IPS DF 6.9 (cell line): ENCODE measurements around the gene DNAH14.
"Not testable (repeated sequence)": the region's sequence is repeated elsewhere in the genome, so short reads cannot be mapped to it uniquely, and the experiment has no call there.

Source experiments
- DNase-seq: peaks from one replicate; pipeline ENCODE4 v3.0.0-alpha.2; 2013; ENCODE audit warnings: low read depth, low spot score
- H3K27ac ChIP-seq: one replicate; pipeline ENCODE4 v1.5.1; 2013; ENCODE audit warnings: low read length, control low read depth
- H3K27me3 ChIP-seq: 2 replicates; pipeline ENCODE4 v1.6.1; 2013; ENCODE audit warnings: mild to moderate bottlenecking, low read length; ENCODE audit not compliant: control insufficient read depth, insufficient read depth
- H3K36me3 ChIP-seq: 2 replicates; pipeline ENCODE4 v1.6.1; 2013; ENCODE audit warnings: low read length; ENCODE audit not compliant: control insufficient read depth, insufficient read depth
- H3K4me1 ChIP-seq: 2 replicates; pipeline ENCODE4 v1.6.1; 2013; ENCODE audit warnings: low read length; ENCODE audit not compliant: control insufficient read depth, insufficient read depth
- H3K4me3 ChIP-seq: 2 replicates; pipeline ENCODE4 v1.5.1; 2013; ENCODE audit warnings: mild to moderate bottlenecking, low read length
- H3K9me3 ChIP-seq: 2 replicates; pipeline ENCODE4 v1.6.1; 2013; ENCODE audit warnings: low read length, inconsistent platforms; ENCODE audit not compliant: control insufficient read depth, insufficient read depth
- WGBS: extraction: QIAGEN DNeasy Blood & Tissue Kit; methylation state at CpG from one replicate; pipeline ENCODE4 v1.1.7; 2013; ENCODE audit warnings: mixed read lengths, missing lambda C conversion rate; ENCODE audit not compliant: insufficient read length, insufficient coverage; 5-methylcytosine and 5-hydroxymethylcytosine counted together

Gene DNAH14

DNA sequence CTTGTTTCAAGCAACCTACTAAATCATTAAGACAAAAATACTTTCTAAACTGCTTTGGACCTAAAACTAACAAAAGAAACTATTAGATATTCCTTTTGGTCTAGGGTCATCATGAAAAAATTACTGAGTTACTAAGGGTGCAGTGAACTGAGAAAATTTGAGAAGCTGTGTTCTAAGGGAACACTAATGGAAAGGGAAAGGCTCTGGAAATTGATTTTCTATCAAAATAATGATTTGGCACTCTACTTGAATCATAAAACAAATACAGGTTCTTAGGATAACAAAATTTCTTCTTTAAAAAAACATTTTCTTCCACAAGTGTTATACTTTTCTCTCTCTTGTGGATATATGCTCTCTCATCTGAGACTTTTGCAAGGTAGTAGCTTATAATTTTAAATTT is 213.5 kb downstream of the DNAH14 start:
- Histone ChIP-seq H3K27me3 (no peaks in the 10 kb centered on the region), H3K9me3 (no peaks in the 10 kb centered on the region), H3K27ac (no peak overlapping the region), H3K4me1 (no peaks in the 10 kb centered on the region), H3K4me3 (no peak overlapping the region), H3K36me3 (no peaks in the 10 kb centered on the region)
- DNase-seq, result no peak

DNA sequence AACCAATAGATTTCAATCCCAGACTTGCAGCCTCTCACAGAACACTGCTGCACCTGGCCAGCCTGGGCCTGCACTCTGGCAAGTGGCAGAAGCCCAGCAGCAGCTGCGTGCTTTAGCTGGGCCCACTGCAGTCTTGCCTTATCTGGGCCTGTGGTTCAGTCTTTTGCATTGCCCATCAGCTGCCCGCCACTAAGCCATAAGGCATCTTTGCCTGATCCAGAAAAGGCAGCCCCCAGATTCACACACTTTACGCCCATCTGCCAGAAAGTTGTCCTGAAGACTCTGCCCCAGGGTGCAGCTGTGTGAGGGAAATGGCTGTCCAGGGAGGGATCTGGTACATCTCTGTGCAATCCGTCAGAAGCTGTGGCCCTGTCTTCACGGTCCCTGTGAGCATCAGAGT is 217.0 kb downstream of the DNAH14 start:
- H3K4me3 ChIP-seq, result no peak overlapping the region
- no peaks in the 10 kb centered on the region for H3K4me1 ChIP-seq
- DNase-seq, result no peak
- H3K27ac ChIP-seq, result no peak overlapping the region
- H3K36me3 ChIP-seq, result no peaks in the 10 kb centered on the region
- WGBS, result no CpG with 5 or more reads among the region's 5 CpGs
- H3K9me3 ChIP-seq, result no peaks in the 10 kb centered on the region
- no peaks in the 10 kb centered on the region for H3K27me3 ChIP-seq

DNA sequence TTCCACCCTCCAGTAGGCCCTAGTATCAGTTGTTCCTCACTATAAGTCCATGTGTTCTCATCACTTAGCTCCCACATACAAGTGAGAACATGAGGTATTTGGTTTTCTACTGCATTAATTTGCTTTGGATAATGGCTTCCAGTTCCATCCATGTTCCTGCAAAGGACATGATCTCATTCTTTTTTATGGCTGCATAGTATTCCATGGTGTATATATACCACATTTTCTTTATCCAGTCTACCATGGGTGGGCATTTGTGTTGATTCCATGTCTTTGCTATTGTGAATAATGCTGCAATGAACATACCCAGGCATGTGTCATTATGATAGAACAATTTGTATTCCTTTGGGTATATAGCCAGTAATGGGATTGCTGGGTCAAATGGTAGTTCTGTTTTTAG is 218.3 kb downstream of the DNAH14 start:
- not testable (repeated sequence) for DNase-seq, H3K27me3 ChIP-seq, H3K4me3 ChIP-seq, H3K9me3 ChIP-seq, H3K36me3 ChIP-seq, H3K4me1 ChIP-seq, H3K27ac ChIP-seq

DNA sequence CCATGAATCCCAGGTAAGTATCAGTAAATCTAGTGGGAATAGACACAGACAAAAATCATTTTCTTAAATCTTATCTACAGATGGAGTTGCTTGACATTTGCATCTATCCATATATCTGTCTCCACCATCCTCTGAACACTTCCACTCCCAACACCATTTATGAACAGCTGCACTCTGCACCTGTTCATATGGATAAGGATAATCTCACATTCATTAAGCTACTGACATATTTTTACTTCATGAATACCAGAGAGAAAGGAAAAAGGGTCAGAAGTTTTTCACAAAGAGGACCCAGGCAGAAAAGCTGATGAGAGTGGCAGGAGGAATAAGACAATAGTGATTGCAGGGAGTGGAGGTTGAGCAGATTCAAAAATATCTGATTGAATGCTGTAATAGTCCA is 222.6 kb downstream of the DNAH14 start:
- Histone ChIP-seq H3K27ac (no peak overlapping the region), H3K36me3 (no peaks in the 10 kb centered on the region), H3K9me3 (no peaks in the 10 kb centered on the region), H3K4me3 (no peak overlapping the region), H3K27me3 (no peaks in the 10 kb centered on the region), H3K4me1 (no peaks in the 10 kb centered on the region)
- DNase-seq, result no peak

DNA sequence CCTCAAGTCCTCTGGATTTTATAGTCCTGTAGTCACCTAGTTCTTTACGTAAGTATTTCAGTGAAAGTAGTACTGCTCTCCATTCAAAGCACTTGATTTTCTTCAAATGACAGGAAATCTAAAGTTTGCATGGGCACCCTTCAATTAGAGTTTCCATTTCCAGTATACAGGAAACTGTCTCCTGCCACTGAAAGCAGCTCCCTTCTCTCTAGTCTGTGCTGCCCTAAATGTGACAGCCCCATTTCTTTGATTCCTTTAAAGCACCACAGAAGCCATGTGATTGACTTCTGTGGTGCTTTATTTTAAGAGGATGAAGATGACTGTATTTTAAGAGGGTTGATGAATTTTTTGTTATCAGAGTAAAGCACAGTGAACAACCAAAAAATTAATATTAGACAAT is 226.1 kb downstream of the DNAH14 start:
- no peak for DNase-seq
- Histone ChIP-seq H3K36me3 (no peaks in the 10 kb centered on the region), H3K4me3 (no peak overlapping the region), H3K9me3 (no peaks in the 10 kb centered on the region), H3K27ac (no peak overlapping the region), H3K4me1 (no peaks in the 10 kb centered on the region), H3K27me3 (no peaks in the 10 kb centered on the region)
- no CpG with 5 or more reads among the region's 1 CpG for WGBS

DNA sequence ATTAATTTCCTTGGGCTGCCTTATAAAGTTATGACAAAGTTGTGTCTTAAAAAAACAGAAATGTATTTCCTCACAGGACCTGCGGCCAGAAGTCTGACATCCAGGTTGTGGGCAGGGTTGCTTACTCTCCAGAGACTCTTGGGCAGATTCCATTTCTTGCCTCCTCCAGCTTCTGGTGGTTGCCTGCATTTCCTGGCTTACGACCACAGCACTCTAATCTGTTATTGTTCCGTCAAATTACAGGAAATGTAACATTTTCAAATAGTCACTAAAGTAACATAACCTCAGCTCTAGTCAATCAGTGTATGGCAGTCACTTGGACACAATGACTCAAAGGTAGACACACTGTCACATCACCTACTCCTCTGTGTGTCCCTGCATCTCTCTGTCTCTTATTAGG is 226.8 kb downstream of the DNAH14 start:
- H3K4me1 ChIP-seq, result no peaks in the 10 kb centered on the region
- H3K36me3 ChIP-seq, result no peaks in the 10 kb centered on the region
- no peaks in the 10 kb centered on the region for H3K27me3 ChIP-seq
- no peak overlapping the region for H3K27ac ChIP-seq
- WGBS, result no CpG with 5 or more reads among the region's 3 CpGs
- H3K9me3 ChIP-seq, result no peaks in the 10 kb centered on the region
- DNase-seq, result no peak
- H3K4me3 ChIP-seq, result no peak overlapping the region

DNA sequence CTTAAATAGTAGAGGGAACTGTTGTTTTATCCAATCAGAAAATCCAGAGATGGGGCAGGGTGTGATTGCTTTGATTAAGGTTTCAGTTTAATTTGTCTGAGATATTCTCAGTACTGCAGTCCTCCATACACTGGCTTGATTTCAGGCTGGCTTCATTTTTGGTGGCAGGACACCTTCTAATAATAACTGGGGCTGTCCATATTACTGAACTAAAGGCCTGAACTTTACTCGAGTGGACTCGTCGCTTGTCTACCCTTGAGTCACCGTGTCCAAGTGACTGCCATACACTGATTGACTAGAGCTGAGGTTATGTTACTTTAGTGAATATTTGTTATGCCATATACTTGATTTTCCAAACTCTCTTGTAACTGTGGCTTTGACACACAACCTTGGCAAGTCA is 228.8 kb downstream of the DNAH14 start:
- H3K27me3 ChIP-seq, result no peaks in the 10 kb centered on the region
- no peaks in the 10 kb centered on the region for H3K4me1 ChIP-seq
- H3K4me3 ChIP-seq, result no peak overlapping the region
- no peaks in the 10 kb centered on the region for H3K36me3 ChIP-seq
- no peaks in the 10 kb centered on the region for H3K9me3 ChIP-seq
- H3K27ac ChIP-seq, result no peak overlapping the region
- DNase-seq, result no peak
- WGBS, result no CpG with 5 or more reads among the region's 4 CpGs

DNA sequence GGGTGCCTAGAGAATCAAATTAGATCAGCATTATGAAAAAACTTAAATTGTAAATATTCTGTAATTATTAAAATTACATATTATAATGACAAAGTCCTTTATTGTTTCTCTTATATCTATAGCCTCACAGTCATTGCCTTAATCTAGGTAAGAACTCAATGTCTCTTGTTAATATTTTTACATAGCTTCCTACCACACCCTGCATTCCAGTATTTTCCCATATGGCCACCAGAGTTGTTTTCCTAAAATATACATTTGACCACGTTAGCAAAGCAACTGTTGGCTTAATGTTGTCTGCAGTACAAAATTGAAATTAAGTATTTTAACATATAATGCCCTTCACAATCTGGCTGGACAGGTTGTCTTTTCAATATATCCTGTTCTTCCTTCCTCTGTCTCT is 230.3 kb downstream of the DNAH14 start:
- no CpG with 5 or more reads among the region's 1 CpG for WGBS
- Histone ChIP-seq H3K4me3 (no peak overlapping the region), H3K36me3 (no peaks in the 10 kb centered on the region), H3K27me3 (no peaks in the 10 kb centered on the region), H3K4me1 (no peaks in the 10 kb centered on the region), H3K27ac (no peak overlapping the region), H3K9me3 (no peaks in the 10 kb centered on the region)
- no peak for DNase-seq

DNA sequence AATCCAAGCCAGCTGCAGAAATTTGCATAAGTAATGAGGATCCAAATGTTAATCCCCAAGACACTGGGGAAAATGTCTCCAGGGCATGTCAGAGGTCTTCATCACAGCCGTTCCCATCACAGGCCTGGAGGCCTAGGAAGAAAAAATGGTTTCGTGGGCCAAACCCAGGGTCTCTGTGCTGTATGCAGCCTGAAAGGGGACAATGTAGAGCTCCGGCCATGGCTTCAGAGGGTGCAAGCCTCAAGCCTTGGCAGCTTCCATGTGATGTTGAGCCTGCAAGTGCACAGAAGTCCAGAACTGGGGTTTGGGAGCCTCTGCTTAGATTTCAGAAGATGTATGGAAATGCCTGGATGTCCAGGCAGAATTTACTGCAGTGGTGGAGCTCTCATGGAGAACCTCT is 247.9 kb downstream of the DNAH14 start:
- H3K4me1 ChIP-seq, H3K27me3 ChIP-seq, H3K9me3 ChIP-seq, H3K27ac ChIP-seq, H3K36me3 ChIP-seq, DNase-seq, H3K4me3 ChIP-seq: not testable (repeated sequence)
- no CpG with 5 or more reads among the region's 3 CpGs for WGBS

DNA sequence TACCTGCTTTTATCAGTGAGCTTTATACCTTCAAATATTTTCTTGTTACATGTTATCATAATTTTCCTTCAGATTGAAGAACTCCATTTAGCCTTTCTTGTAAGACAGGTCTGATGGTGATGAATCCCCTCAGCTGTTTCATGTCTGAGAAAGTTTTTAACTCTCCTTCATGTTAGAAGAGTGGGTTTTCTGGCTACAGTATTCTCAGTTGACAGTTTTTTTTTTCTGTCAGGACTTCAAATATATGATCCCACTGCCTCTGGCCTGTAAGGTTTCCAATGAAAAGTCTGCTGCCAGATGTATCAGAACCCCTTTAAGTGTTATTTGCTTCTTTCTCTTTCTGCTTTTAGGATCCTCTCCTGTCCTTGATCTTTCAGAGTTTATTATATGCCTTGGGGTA is 250.2 kb downstream of the DNAH14 start:
- H3K4me3 ChIP-seq, result no peak overlapping the region

DNA sequence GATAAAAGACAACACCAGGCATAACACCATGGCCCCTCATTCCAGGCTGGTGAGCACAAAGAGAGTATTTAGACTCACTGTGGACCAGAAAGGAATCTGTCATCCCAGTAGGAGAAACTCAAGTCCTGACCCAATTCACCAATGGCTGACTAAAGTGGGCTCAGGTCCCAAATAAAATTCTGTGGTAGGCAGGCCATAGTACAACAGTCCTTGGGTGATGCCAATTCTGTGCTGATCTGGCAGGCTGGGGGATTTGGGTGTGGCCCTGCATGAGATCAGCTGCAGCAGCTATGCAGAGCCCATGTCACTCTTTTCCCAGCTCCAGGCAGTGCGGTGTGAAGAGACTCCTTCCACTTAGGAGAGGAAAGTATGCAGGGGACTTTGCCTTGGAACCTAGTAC is 253.2 kb downstream of the DNAH14 start:
- Histone ChIP-seq H3K4me1 (no peaks in the 10 kb centered on the region), H3K27ac (no peak overlapping the region), H3K4me3 (no peak overlapping the region), H3K27me3 (no peaks in the 10 kb centered on the region), H3K9me3 (peaks cover 3% of the 10 kb centered on the region; the same call in 1 of the 2 replicates), H3K36me3 (no peaks in the 10 kb centered on the region)
- WGBS, result no CpG with 5 or more reads among the region's 1 CpG
- no peak for DNase-seq

More for the DNA sequence above, 250.2 kb downstream of the DNAH14 start:
- no peaks in the 10 kb centered on the region for H3K36me3 ChIP-seq
- no peak overlapping the region for H3K27ac ChIP-seq
- DNase-seq, result no peak
- H3K27me3 ChIP-seq, result no peaks in the 10 kb centered on the region
- H3K4me1 ChIP-seq, result no peaks in the 10 kb centered on the region
- H3K9me3 ChIP-seq, result peaks cover 3% of the 10 kb centered on the region
